Esophagus squamous epithelium (tissue), 4 donors: ENCODE measurements around the gene BAHD1.

Experiments used
- POLR2A ChIP-seq, 4 donors: fragments of 450-650 bp; IDR thresholded peaks; one replicate each; pipeline ENCODE4 v1.6.1; 2017; ENCODE audit warnings: antibody characterized with exemption in 4 of 4, mild to moderate bottlenecking in 4 of 4, moderate library complexity in 3 of 4
- TF ChIP-seq, protein P1 (sequence below), 6 experiments: fragments of 450-650 bp in 4 of 6; fragments of 200-600 bp in 2 of 6; sonication (generic) in 2 of 6; IDR thresholded peaks; one replicate each; pipeline ENCODE4 v1.5.1; 2016 to 2019; ENCODE audit warnings: antibody characterized with exemption in 6 of 6, mild to moderate bottlenecking in 4 of 6, moderate library complexity in 4 of 6

DNA sequence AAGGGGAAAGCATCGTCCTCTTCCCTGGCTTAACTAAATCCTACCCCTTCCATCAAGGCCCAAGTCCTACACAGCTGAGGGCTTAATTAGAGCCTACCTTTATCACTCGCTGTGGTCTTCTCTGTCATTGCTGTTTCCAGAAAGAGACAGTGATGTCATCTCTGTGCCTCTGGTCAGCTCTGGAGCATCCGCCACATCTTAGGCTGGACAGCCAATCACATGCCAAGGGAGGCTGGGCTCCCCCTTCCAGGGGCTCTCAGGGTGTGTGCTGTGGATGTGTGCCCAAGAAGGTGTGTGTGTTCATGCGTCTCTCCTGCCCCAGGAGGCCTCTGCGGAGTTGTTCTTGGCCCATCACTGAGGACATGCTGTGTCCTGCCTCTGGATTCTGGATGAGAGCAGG lies 72.9 kb downstream of the BAHD1 start:
- TF ChIP-seq, protein P1, sequence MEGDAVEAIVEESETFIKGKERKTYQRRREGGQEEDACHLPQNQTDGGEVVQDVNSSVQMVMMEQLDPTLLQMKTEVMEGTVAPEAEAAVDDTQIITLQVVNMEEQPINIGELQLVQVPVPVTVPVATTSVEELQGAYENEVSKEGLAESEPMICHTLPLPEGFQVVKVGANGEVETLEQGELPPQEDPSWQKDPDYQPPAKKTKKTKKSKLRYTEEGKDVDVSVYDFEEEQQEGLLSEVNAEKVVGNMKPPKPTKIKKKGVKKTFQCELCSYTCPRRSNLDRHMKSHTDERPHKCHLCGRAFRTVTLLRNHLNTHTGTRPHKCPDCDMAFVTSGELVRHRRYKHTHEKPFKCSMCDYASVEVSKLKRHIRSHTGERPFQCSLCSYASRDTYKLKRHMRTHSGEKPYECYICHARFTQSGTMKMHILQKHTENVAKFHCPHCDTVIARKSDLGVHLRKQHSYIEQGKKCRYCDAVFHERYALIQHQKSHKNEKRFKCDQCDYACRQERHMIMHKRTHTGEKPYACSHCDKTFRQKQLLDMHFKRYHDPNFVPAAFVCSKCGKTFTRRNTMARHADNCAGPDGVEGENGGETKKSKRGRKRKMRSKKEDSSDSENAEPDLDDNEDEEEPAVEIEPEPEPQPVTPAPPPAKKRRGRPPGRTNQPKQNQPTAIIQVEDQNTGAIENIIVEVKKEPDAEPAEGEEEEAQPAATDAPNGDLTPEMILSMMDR (IDR thresholded peaks at IDR 0.05) = no peak
- no peak for TF ChIP-seq POLR2A (IDR thresholded peaks at IDR 0.05)
